Measurements from ENCODE around the gene ARL5A. TPM values are rescaled to one million over a fixed set of nuclear protein-coding genes. Genes with fewer than 3 reads are reported as not detected.

Gene ARL5A
- total and polyA plus RNA-seq, 9 of the 15 experiments (the other 6 are each of a cell fraction or from before 2014, with no cell fraction given): 16.3 to 117 (median 88.4) TPM

GRCh38 chr2:151781642-151782041 is 46.6 kb downstream of the ARL5A start (continued):
- TF ChIP-seq, protein P1, sequence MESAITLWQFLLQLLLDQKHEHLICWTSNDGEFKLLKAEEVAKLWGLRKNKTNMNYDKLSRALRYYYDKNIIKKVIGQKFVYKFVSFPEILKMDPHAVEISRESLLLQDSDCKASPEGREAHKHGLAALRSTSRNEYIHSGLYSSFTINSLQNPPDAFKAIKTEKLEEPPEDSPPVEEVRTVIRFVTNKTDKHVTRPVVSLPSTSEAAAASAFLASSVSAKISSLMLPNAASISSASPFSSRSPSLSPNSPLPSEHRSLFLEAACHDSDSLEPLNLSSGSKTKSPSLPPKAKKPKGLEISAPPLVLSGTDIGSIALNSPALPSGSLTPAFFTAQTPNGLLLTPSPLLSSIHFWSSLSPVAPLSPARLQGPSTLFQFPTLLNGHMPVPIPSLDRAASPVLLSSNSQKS (CRISPR knock-in tag; IDR thresholded peaks at IDR 0.05): 0 out of 2 replicates have a peak, but pooled peaks have one; percentile 66
- TF ChIP-seq NFRKB (IDR thresholded peaks at IDR 0.05; ENCODE audit: low read depth) (peak; percentile 47; the same call in 1 of the 2 replicates), HIVEP1 (CRISPR knock-in tag; IDR thresholded peaks at IDR 0.05) (0 out of 2 replicates have a peak, but pooled peaks have one; percentile 30), RBM17 (IDR thresholded peaks at IDR 0.05; ENCODE audit: borderline replicate concordance, low read depth, low read length) (no peak), DMBX1 (CRISPR knock-in tag; IDR thresholded peaks at IDR 0.05; ENCODE audit: borderline replicate concordance) (peak; percentile 84; the same call in 1 of the 2 replicates), GTF2A2 (tag; IDR thresholded peaks at IDR 0.05) (peak; percentile 70; the same call in 1 of the 2 replicates), MAZ (CRISPR knock-in tag; conservative IDR thresholded peaks at IDR 0.05 in 1 of 2, IDR thresholded peaks at IDR 0.05 in 1 of 2) (peak in 1 of 2 experiments; percentile 43; a peak in 1 of 4 replicates), CREB1 (IDR thresholded peaks at IDR 0.05) (no peak), CREB1 (CRISPR knock-in tag; IDR thresholded peaks at IDR 0.05) (no peak), E2F1 (CRISPR knock-in tag; IDR thresholded peaks at IDR 0.05) (no peak), SIX5 (IDR thresholded peaks at IDR 0.05; ENCODE audit: borderline replicate concordance in 1 of 2, insufficient read depth in 1 of 2, low read depth in 1 of 2, low read length in 2 of 2) (no peak)

Measured in K562 (cell line).